Measurements from ENCODE around the gene SDR9C7. TPM values are rescaled to one million over a fixed set of nuclear protein-coding genes. Genes with fewer than 3 reads are reported as not detected.
"Not testable (repeated sequence)": the region's sequence is repeated elsewhere in the genome, so short reads cannot be mapped to it uniquely, and the experiment has no call there.

The SDR9C7 gene
- total RNA-seq, 2 experiments from 2014 or later, result not detected

DNA sequence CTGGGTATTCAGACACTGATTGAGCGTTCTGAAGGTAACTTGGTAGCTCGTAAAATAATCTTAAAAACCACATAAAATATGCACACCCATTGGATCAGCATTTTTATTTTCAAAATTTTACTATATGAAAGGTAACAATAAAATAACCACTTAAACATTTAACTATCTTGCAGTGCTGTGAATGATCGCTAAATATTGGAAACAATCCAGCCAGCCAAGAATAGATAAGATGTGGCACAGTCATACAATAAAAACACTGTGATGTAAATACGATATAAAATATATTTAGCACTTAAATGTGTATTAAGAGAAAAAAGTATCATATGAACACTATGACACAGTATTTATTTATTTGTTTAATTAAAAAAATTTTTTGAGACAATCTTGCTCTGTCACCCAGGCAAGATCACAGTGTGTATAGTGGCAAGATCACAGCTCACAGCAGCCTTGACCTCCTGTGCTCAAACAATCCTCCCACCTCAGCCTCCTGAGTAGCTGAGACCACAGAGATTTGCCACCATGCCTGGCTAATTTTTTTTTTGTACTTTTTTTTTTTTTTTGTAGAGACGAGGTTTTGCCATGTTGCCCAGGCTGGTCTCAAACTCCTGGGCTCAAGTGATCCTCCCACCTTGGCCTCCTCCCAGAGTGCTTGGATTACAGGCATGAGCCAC is 39.4 kb downstream of the SDR9C7 start:
- ChIA-PET POLR2A (no interaction called here), CTCF (no interaction called here)
- peaks cover 11% of the 10 kb centered on the region for H3K27me3 Mint-ChIP-seq
- peaks cover 2% of the 10 kb centered on the region for H3K36me3 Mint-ChIP-seq (ENCODE audit: low read depth)
- no peak overlapping the region for H3K4me3 Mint-ChIP-seq
- peaks cover 2% of the 10 kb centered on the region for H3K9me3 Mint-ChIP-seq
- H3K27ac Mint-ChIP-seq, result no peak overlapping the region
- no peak for DNase-seq
- H3K4me1 Mint-ChIP-seq, result no peaks in the 10 kb centered on the region

GRCh38 chr12:56891885-56892284 is 42.3 kb downstream of the SDR9C7 start:
- peaks cover 15% of the 10 kb centered on the region for H3K27me3 Mint-ChIP-seq
- POLR2A ChIA-PET; H3K36me3 Mint-ChIP-seq (ENCODE audit: low read depth); DNase-seq; H3K9me3 Mint-ChIP-seq; CTCF ChIA-PET; H3K27ac Mint-ChIP-seq; H3K4me1 Mint-ChIP-seq; H3K4me3 Mint-ChIP-seq: not testable (repeated sequence)

- peaks cover 18% of the 10 kb centered on the region for H3K9me3 Mint-ChIP-seq
- no peak overlapping the region for H3K27ac Mint-ChIP-seq
- H3K4me1 Mint-ChIP-seq, result no peaks in the 10 kb centered on the region
- ChIA-PET CTCF (no interaction called here), POLR2A (no interaction called here)
- peaks cover 17% of the 10 kb centered on the region for H3K27me3 Mint-ChIP-seq
- no peak for DNase-seq
- H3K36me3 Mint-ChIP-seq (ENCODE audit: low read depth), result no peaks in the 10 kb centered on the region
- no peak overlapping the region for H3K4me3 Mint-ChIP-seq
Observed at GRCh38 chr12:56886319-56886718, 47.9 kb downstream of the SDR9C7 start.

DNA sequence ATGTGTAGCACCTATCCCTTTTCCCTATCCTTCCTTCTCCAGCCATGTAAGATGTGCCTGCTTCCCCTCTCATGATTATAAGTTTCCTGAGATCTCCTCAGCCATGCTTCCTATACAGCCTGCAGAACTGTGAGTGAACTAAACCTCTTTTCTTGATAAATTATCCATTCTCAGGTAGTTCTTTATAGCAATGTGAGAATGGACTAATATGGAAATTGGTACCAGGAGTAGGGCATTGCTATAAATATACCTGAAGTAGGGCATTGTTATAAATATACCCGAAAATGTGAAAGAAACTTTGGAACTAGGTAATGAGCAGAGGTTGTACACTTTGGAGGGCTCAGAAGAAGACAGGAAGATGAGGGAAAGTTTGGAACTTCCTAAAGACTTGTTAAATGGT is 48.9 kb downstream of the SDR9C7 start:
- ChIA-PET CTCF (no interaction called here), POLR2A (no interaction called here)
- DNase-seq, result no peak
- Mint-ChIP-seq H3K9me3 (peaks cover 20% of the 10 kb centered on the region), H3K27ac (no peak overlapping the region), H3K36me3 (ENCODE audit: low read depth) (no peaks in the 10 kb centered on the region), H3K4me3 (no peak overlapping the region), H3K27me3 (peaks cover 8% of the 10 kb centered on the region), H3K4me1 (no peaks in the 10 kb centered on the region)

DNA sequence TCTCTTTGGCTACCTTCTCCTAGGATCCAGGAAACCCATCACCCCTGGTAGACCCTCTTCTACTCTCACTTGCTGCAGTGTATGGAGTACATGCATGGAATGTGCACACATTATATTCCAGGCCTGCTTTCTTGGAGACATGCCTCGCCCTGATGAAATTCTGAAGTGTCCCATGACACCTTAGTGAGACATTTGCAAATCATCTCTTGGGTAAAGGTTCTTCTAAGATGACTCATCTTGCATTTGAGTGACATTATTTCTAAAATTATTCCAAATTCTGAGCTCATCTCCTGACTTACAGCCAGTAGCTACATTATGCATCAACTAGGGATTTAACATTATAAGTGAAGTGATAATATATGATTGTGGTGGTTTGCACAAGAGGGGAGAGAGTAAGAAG is 49.8 kb downstream of the SDR9C7 start:
- ChIA-PET CTCF (no interaction called here), POLR2A (no interaction called here)
- H3K27ac Mint-ChIP-seq, result no peak overlapping the region
- H3K36me3 Mint-ChIP-seq (ENCODE audit: low read depth), result no peaks in the 10 kb centered on the region
- H3K27me3 Mint-ChIP-seq, result peaks cover 7% of the 10 kb centered on the region
- H3K9me3 Mint-ChIP-seq, result peaks cover 23% of the 10 kb centered on the region
- no peak overlapping the region for H3K4me3 Mint-ChIP-seq
- no peak for DNase-seq
- no peaks in the 10 kb centered on the region for H3K4me1 Mint-ChIP-seq

DNA sequence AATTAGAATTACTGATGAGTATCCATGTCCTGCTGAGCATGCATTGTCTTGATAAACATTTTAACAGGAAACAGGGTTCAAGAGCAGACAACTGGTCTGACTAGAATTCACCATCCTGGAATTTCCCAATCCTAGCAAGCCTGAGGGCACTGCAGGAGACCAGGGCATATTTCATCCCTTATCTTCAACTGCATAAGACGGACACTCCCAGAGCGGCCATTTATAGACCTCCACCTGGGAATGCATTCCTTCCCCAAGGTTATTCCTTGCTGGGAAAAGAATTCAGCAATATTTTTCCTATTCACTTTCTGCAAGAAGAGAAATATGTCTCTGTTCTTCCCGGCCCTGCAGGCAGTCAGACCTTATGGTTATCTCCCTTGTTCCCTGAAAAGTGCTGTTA is 51.8 kb downstream of the SDR9C7 start:
- H3K4me1 Mint-ChIP-seq; CTCF ChIA-PET; H3K27me3 Mint-ChIP-seq; POLR2A ChIA-PET; DNase-seq; H3K4me3 Mint-ChIP-seq; H3K27ac Mint-ChIP-seq; H3K36me3 Mint-ChIP-seq (ENCODE audit: low read depth): not testable (repeated sequence)
- peaks cover 23% of the 10 kb centered on the region for H3K9me3 Mint-ChIP-seq

DNA sequence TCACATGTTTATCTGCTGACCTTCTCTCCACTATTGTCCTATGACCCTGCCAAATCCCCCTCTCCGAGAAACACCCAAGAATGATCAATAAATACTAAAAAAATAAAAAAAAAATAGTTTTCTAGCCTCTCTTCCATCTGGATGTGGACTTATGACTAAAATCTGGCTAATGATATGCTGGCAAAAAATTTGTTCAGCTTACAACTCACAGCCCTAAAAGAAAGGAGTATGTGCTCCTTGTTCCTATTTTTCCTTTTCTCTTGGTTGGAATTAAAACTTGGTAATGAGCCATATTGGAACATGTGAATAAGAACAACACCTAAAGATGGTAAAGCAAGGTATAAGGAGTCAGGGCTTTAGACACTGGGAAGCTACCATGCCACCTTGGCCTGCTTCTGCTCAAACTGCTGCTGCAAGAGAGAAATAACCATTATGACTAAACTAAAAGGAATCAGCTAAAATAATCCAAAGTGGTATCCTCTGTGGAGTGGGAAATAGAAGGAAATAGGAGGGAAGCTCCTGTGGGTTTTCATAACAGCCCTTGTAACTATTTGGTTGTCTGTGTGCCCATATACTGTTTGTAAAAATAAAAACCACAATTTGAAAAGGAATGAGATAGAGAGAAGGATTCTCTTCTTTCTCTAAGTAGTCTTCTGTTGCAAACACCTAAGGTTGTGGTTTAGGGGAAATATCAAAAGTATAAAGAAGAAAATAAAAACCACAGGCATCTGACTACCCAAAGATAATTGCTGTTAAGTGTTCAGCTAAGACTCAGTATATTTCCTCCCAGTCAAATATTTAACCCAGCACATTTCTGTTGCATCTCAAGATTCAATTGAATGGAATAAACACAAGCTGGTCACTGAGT is 53.8 kb downstream of the SDR9C7 start:
- Mint-ChIP-seq H3K4me3 (no peak overlapping the region), H3K27ac (no peak overlapping the region), H3K9me3 (peaks cover 17% of the 10 kb centered on the region), H3K27me3 (peaks cover 6% of the 10 kb centered on the region), H3K4me1 (no peaks in the 10 kb centered on the region), H3K36me3 (ENCODE audit: low read depth) (no peaks in the 10 kb centered on the region)
- no peak for DNase-seq
- ChIA-PET POLR2A (no interaction called here), CTCF (no interaction called here)

DNA sequence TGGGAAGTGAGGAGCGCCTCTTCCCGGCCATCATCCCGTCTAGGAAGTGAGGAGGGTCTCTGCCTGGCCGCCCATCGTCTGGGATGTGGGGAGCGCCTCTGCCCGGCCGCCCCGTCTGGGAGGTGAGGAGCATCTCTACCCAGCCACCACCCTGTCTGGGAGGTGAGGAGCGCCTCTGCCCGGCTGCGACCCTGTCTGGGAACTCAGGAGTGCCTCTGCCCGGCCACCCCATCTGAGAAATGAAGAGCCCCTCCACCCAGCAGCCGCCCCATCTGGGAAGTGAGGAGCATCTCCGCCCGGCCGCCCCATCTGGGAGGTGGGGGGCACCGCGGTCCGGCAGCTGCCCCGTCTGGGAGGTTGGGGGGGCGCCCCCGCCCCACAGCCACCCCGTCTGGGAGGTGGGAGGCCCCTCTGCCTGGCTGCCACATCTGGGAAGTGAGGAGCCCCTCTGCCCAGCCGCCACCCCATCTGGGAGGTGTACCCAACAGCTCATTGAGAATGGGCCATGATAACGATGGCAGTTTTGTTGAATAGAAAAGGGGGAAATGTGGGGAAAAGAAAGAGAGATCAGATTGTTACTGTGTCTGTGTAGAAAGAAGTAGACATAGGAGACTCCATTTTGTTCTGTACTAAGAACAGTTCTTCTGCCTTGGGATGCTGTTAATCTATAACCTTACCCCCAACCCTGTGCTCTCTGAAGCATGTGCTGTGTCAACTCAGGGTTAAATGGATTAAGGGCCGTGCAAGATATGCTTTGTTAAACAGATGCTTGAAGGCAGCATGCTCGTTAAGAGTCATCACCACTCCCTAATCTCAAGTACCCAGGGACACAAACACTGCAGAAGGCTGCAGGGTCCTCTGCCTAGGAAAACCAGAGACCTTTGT is 54.7 kb downstream of the SDR9C7 start:
- H3K27me3 Mint-ChIP-seq; DNase-seq; H3K4me1 Mint-ChIP-seq; H3K36me3 Mint-ChIP-seq (ENCODE audit: low read depth); CTCF ChIA-PET; H3K4me3 Mint-ChIP-seq; H3K27ac Mint-ChIP-seq; POLR2A ChIA-PET: not testable (repeated sequence)
- peaks cover 17% of the 10 kb centered on the region for H3K9me3 Mint-ChIP-seq

GRCh38 chr12:56878010-56878339 is 56.2 kb downstream of the SDR9C7 start:
- DNase-seq, result no peak
- H3K36me3 Mint-ChIP-seq (ENCODE audit: low read depth), result no peaks in the 10 kb centered on the region
- peaks cover 4% of the 10 kb centered on the region for H3K27me3 Mint-ChIP-seq
- no peak overlapping the region for H3K4me3 Mint-ChIP-seq
- peaks cover 12% of the 10 kb centered on the region for H3K9me3 Mint-ChIP-seq
- ChIA-PET POLR2A (no interaction called here), CTCF (no interaction called here)
- H3K27ac Mint-ChIP-seq, result no peak overlapping the region
- no peaks in the 10 kb centered on the region for H3K4me1 Mint-ChIP-seq

DNA sequence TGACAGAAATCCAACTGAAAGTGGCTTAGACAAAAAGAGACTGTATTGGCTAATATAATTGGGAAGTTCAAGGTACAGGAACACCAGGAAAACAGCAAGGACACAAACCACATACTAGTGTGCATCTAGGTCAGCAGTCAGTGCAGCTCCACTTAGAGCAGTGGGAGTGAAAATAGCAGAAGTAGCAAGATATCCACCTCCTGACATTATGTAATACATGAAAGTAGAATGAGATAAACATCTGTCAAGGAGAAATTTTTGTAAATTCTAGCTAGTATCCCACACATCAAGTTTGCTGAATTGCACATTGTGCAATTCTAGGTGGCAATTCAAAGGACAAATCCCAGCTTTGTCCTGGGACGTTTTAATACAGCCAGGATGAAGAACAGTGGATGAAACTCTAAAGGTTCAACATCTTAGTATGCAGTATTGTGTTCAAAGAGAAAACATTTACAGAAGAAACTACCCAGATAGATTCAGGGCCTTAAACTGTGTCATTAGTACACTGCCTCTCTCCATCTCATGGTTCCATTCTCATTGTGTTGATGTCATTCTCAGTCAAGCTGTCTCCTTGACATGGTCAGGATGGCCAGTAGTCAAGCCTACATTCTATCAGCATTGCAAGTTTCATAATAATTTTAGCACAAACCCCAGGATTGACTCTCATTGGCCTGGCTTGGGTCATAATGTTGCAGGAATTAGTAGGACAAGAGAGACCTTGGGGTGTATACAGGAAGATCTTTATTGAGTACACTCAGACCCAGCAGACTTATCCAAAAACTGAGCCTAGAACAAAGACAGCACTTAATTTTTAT is 56.8 kb downstream of the SDR9C7 start:
- Mint-ChIP-seq H3K27ac (no peak overlapping the region), H3K36me3 (ENCODE audit: low read depth) (no peaks in the 10 kb centered on the region), H3K27me3 (peaks cover 4% of the 10 kb centered on the region), H3K4me3 (no peak overlapping the region), H3K9me3 (peaks cover 9% of the 10 kb centered on the region), H3K4me1 (no peaks in the 10 kb centered on the region)
- ChIA-PET POLR2A (no interaction called here), CTCF (no interaction called here)
- no peak for DNase-seq

DNA sequence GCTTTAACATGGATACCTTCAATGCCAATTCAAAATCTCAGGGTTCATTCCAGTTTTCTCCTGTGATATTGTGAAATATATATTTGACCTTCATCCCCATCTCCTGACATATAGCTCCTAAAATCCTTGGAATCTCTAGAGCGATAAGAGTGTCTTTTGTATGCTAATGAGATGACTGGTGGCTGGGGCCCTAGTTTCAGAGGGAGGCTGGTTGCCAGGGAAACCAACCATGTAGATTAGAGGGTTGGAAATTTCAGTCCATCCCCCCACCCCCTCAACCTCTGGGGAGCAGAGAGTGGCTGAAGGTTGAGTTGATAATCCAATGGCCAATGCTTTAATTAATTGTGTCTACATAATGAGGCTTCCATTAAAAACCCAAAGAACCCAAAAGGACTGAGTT is 59.4 kb downstream of the SDR9C7 start:
- no peak for DNase-seq
- H3K4me1 Mint-ChIP-seq, result no peaks in the 10 kb centered on the region
- ChIA-PET CTCF (no interaction called here), POLR2A (no interaction called here)
- H3K36me3 Mint-ChIP-seq (ENCODE audit: low read depth), result no peaks in the 10 kb centered on the region
- H3K27me3 Mint-ChIP-seq, result peaks cover 6% of the 10 kb centered on the region
- H3K27ac Mint-ChIP-seq, result no peak overlapping the region
- no peaks in the 10 kb centered on the region for H3K9me3 Mint-ChIP-seq
- no peak overlapping the region for H3K4me3 Mint-ChIP-seq

DNA sequence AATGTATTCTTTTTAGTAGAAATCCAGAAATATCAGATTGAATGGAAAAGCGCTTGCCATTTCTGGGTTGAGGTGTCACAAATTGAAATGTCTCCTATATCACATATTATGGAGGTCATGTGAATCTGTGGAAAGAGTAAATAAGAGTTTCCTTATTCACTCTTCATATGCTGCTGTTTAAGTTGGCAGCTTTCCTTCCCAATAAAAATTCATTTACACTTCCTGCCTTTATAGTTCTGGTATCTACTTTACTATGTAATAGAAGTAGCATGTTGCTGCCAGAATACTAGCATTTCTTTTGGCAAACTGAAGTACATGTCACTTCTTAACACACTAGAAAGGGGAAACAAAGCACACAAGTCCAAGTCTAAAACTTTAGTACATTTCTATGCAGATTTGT is 60.8 kb downstream of the SDR9C7 start:
- H3K27ac Mint-ChIP-seq, result no peak overlapping the region
- peaks cover 6% of the 10 kb centered on the region for H3K27me3 Mint-ChIP-seq
- no peak overlapping the region for H3K4me3 Mint-ChIP-seq
- POLR2A ChIA-PET, result no interaction called here
- CTCF ChIA-PET, result no interaction called here
- no peaks in the 10 kb centered on the region for H3K9me3 Mint-ChIP-seq
- H3K36me3 Mint-ChIP-seq (ENCODE audit: low read depth), result no peaks in the 10 kb centered on the region
- no peak for DNase-seq
- no peaks in the 10 kb centered on the region for H3K4me1 Mint-ChIP-seq

Measured in activated CD4-positive, alpha-beta memory T cell treated with anti-CD3 and anti-CD28 coated beads, Interleukin-2, amount 10 ng/mL, durations not matched to agents 7 days and 5 days (primary cell).